Activated B cell treated with CpG ODN at 0.5 μM for 24 hours (primary cell): ENCODE data around the gene NLK. TPM values are rescaled to one million over a fixed set of nuclear protein-coding genes. Genes with fewer than 3 reads are reported as not detected.
"Not testable (repeated sequence)": the region's sequence is repeated elsewhere in the genome, so short reads cannot be mapped to it uniquely, and the experiment has no call there.

Experiments used
- ATAC-seq: fragments of 200-7000 bp; cut with Tn5 transposase; one replicate; pipeline ENCODE4 v1.10.0; 2021; ENCODE audit warnings: low read depth, mild to moderate bottlenecking, moderate library complexity
- CTCF ChIA-PET: fragments of 350-600 bp; sonication (Branson Sonifier 250); formaldehyde crosslinking; loops from one replicate; lab custom pipeline; 2021; ENCODE audit warnings: antibody characterized with exemption; lab: Charles Lee
- POLR2A ChIA-PET: fragments of 350-600 bp; sonication (Branson Sonifier 250); formaldehyde crosslinking; loops from one replicate; lab custom pipeline; 2021; ENCODE audit warnings: antibody characterized with exemption; lab: Charles Lee
- DNase-seq: peaks from one replicate; pipeline ENCODE4 v3.0.0; 2022
- H3K27ac Mint-ChIP-seq: one replicate; pipeline ENCODE4 v1.8.0; 2020; ENCODE audit warnings: mixed read lengths
- H3K27me3 Mint-ChIP-seq: one replicate; pipeline ENCODE4 v1.8.0; 2021; ENCODE audit warnings: mixed read lengths
- H3K36me3 Mint-ChIP-seq: one replicate; pipeline ENCODE4 v1.8.0; 2021; ENCODE audit warnings: low read depth, mixed read lengths
- H3K4me1 Mint-ChIP-seq: one replicate; pipeline ENCODE4 v1.8.0; 2021; ENCODE audit warnings: mixed read lengths
- H3K4me3 Mint-ChIP-seq: one replicate; pipeline ENCODE4 v1.8.0; 2020; ENCODE audit warnings: mild to moderate bottlenecking, mixed read lengths
- H3K9me3 Mint-ChIP-seq: one replicate; pipeline ENCODE4 v1.8.0; 2020; ENCODE audit warnings: mixed read lengths
- CTCF ChIP-seq: fragments of 200-600 bp; IDR thresholded peaks from one replicate; pipeline ENCODE4 v1.8.0; 2022; ENCODE audit warnings: antibody characterized with exemption, mild to moderate bottlenecking
- intact Hi-C: fragments of 100-400 bp; cut with micrococcal nuclease; formaldehyde crosslinking; loops from one replicate; pipeline ENCODE4 v1.15.1; 2024
- total RNA-seq: library from RNA; stranded (reverse); gene quantifications from 2 replicates; pipeline ENCODE4 v1.2.3, GENCODE V29; 2022

Gene NLK
- total RNA-seq, 1 donor from 2014 or later, result 24.6 TPM

GRCh38 chr17:28145348-28145747 lies 102.9 kb downstream of the NLK start:
- no peaks in the 10 kb centered on the region for H3K27me3 Mint-ChIP-seq
- no peak overlapping the region for H3K4me3 Mint-ChIP-seq
- intact Hi-C loops, result no loop called here
- TF ChIP-seq CTCF, result no peak
- H3K27ac Mint-ChIP-seq, result no peak overlapping the region
- CTCF ChIA-PET, result no interaction called here
- ATAC-seq, result no peak
- POLR2A ChIA-PET, result no interaction called here
- H3K36me3 Mint-ChIP-seq, result peaks cover 10% of the 10 kb centered on the region
- DNase-seq, result no peak
- no peaks in the 10 kb centered on the region for H3K4me1 Mint-ChIP-seq
- H3K9me3 Mint-ChIP-seq, result no peaks in the 10 kb centered on the region

GRCh38 chr17:28147017-28147416 lies 104.5 kb downstream of the NLK start:
- H3K27ac Mint-ChIP-seq, result no peak overlapping the region
- ChIA-PET POLR2A (interaction anchor here (0.6 kb wide), 1 partner anchor 339 kb away, joined by 3 read pairs; no protein-coding TSS in a partner anchor), CTCF (interaction anchor here (0.8 kb wide), 1 partner anchor 492 kb away, joined by 3 read pairs; no protein-coding TSS in a partner anchor)
- no peak overlapping the region for H3K4me3 Mint-ChIP-seq
- ATAC-seq (no peak), DNase-seq (no peak)
- intact Hi-C loops, result no loop called here
- TF ChIP-seq CTCF, result no peak
- no peaks in the 10 kb centered on the region for H3K27me3 Mint-ChIP-seq
- H3K36me3 Mint-ChIP-seq, result peaks cover 10% of the 10 kb centered on the region
- H3K9me3 Mint-ChIP-seq, result no peaks in the 10 kb centered on the region
- H3K4me1 Mint-ChIP-seq, result no peaks in the 10 kb centered on the region

GRCh38 chr17:28151001-28151400 lies 108.5 kb downstream of the NLK start:
- no peaks in the 10 kb centered on the region for H3K27me3 Mint-ChIP-seq
- H3K4me1 Mint-ChIP-seq, result no peaks in the 10 kb centered on the region
- H3K4me3 Mint-ChIP-seq, result no peak overlapping the region
- ATAC-seq (no peak), DNase-seq (no peak)
- intact Hi-C loops, result no loop called here
- peaks cover 4% of the 10 kb centered on the region for H3K36me3 Mint-ChIP-seq
- no peaks in the 10 kb centered on the region for H3K9me3 Mint-ChIP-seq
- CTCF ChIA-PET, result no interaction called here
- TF ChIP-seq CTCF, result no peak
- no peak overlapping the region for H3K27ac Mint-ChIP-seq
- POLR2A ChIA-PET, result no interaction called here

GRCh38 chr17:28154214-28154613 lies 111.7 kb downstream of the NLK start:
- ChIA-PET CTCF (no interaction called here), POLR2A (no interaction called here)
- H3K36me3 Mint-ChIP-seq, result peaks cover 4% of the 10 kb centered on the region
- DNase-seq, result no peak
- no peak for TF ChIP-seq CTCF
- H3K9me3 Mint-ChIP-seq, result no peaks in the 10 kb centered on the region
- intact Hi-C loops, result no loop called here
- H3K4me1 Mint-ChIP-seq, result no peaks in the 10 kb centered on the region
- no peak overlapping the region for H3K27ac Mint-ChIP-seq
- no peaks in the 10 kb centered on the region for H3K27me3 Mint-ChIP-seq
- H3K4me3 Mint-ChIP-seq, result no peak overlapping the region
- no peak for ATAC-seq

- POLR2A ChIA-PET, H3K27me3 Mint-ChIP-seq, intact Hi-C loops, H3K27ac Mint-ChIP-seq, H3K9me3 Mint-ChIP-seq, DNase-seq, CTCF ChIA-PET, H3K4me1 Mint-ChIP-seq, H3K4me3 Mint-ChIP-seq, ATAC-seq, H3K36me3 Mint-ChIP-seq: not testable (repeated sequence)
Measured at GRCh38 chr17:28155405-28155804, 112.9 kb downstream of the NLK start.

- no peaks in the 10 kb centered on the region for H3K27me3 Mint-ChIP-seq
- H3K4me3 Mint-ChIP-seq, result no peak overlapping the region
- H3K36me3 Mint-ChIP-seq, result peaks cover 7% of the 10 kb centered on the region
- ChIA-PET POLR2A (no interaction called here), CTCF (interaction anchor here (1.1 kb wide), 1 partner anchor 75 kb away, joined by 3 read pairs; no protein-coding TSS in a partner anchor)
- DNase-seq, result no peak
- no peak for TF ChIP-seq CTCF
- H3K9me3 Mint-ChIP-seq, result no peaks in the 10 kb centered on the region
- H3K27ac Mint-ChIP-seq, result no peak overlapping the region
- intact Hi-C loops, result no loop called here
- no peak for ATAC-seq
- H3K4me1 Mint-ChIP-seq, result peaks cover 2% of the 10 kb centered on the region
Measured at GRCh38 chr17:28159004-28159403, 116.5 kb downstream of the NLK start.
